ENCODE data around the gene RIPPLY2.

DNA sequence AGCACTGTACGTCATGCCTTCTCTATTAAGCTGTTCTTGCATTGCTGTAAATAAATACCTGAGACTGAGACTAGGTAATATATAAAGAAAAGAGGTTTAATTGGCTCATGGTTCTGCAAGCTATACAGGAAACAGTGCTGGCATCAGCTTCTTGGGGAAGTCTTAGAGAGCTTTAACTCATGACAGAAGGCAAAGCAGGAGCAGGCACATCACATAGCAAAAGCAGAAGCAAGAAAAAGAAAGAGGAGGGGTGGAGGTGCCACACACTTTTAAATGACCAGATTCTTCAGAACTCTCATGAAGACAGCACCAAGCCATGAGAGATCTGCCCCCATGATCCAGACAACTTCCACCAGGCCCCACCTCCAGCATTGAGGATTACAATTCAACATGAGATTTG, 36.5 kb downstream of the RIPPLY2 start:
- no peak for TF ChIP-seq POLR2AphosphoS5 (IDR thresholded peaks at IDR 0.05; ENCODE audit: low read depth, low read length)
- TF ChIP-seq TAF1 (IDR thresholded peaks at IDR 0.05; ENCODE audit: low read depth, low read length), result no peak
- no peak for TF ChIP-seq POLR2A (IDR thresholded peaks at IDR 0.05; ENCODE audit: low read depth, low read length)
- TF ChIP-seq SPI1 (IDR thresholded peaks at IDR 0.05; ENCODE audit: low read depth, low read length), result no peak
- no peak for TF ChIP-seq POU2F2 (IDR thresholded peaks at IDR 0.05; ENCODE audit: low read depth, low read length)
